ENCODE data around the gene FBXL4.
"Not testable (repeated sequence)": the region's sequence is repeated elsewhere in the genome, so short reads cannot be mapped to it uniquely, and the experiment has no call there.

FBXL4 gene

DNA sequence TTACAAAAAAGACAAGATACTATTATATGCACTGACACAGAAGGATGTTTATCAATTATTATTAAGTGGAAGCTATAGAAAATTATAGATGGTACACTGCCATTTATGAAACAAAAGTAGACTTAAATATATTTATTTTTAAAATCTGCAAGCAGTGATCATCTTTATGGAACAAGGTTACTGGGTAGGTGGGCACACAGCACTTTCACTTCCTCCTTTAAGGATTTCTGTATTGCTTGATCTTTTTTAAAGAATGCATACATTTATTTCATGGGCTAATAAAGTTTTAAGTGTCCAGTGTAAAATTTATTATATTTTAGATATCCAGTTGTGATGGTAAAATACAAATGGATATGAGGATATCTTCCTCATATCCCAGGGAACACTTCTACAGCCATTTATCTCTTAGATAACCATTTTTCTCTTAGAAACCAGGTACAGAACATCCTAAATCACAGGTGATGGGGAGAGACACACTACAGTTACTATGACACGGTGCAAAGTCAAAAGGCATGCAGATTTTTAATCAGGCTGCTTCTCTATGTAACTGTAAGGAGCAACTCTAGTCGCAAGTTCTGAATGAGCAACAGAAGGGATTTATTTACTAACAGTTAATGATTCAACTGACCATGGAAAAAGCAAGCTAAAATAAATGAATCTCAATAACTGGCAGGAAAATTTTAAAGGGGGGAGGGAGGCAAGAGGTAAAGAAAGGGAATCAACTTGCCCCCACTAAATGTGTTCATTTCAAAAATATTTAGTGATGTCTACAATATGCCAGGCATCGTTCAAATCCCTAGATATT lies 2.2 kb downstream of the FBXL4 start:
- no peak for DNase-seq

DNA sequence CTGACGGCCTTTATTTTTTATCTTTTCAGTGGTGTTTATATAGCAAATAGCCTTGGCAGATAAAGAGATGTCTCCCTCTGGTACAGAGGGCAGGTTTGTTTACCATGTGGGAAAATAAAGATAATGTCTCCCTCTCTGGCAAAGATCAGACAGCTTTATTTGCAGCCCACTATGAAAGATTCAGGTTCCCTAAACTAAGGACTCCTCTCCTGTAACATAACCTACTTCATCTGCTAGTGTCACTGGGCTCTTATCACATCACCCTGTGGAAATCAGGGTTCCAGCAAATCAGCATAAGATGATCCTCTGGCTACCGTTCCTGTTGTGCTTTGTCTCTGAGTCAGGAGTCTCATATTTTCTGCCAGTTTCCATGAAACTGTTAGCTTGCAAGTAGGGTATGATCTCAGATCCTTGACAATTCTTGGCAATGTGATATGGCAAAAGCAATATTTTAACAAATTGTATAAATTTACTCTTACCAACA lies 3.1 kb downstream of the FBXL4 start:
- DNase-seq, result no peak

DNA sequence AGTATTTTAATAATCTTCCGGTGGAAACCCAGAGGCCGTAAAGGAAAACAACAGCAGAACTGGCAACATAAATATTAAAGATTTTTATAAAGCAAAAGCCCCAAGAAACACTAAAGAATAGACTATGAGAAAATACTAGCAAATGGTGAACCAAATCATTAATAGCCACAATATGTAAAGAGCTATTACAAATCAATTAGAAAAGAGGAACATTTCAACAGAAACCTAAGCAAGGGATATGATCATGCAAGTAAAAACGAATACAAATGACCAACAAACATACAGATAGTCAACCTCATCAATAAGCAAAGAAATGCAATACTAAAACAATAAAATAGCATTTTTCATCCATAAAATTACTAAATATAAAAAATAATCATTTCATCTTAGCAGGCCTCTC lies 3.6 kb downstream of the FBXL4 start:
- DNase-seq, result no peak

DNA sequence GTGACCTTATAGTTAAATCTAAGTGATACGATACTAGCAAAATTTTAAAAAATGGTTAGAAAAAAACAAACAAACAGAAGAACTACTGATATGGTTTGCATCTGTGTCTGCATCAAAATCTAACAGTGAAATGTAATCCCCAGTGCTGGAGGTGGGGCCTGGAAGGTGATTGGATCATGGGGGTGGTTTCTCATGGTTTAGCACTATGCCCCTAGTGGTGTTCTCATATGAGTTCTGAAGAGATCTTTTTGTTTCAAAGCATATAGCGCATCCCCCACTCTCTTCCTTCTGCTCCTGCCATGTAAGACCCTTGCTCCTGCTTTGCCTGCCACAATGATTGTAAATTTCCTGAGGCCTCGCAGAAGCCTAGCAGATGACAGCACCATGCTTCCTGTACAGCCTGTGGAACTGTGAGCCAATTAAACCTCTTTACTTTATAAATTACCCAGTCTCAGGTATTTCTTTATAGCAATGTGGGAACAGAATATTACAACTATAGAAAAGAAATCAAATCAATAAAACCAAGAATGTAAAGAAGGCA lies 5.4 kb downstream of the FBXL4 start:
- no peak for DNase-seq

DNA sequence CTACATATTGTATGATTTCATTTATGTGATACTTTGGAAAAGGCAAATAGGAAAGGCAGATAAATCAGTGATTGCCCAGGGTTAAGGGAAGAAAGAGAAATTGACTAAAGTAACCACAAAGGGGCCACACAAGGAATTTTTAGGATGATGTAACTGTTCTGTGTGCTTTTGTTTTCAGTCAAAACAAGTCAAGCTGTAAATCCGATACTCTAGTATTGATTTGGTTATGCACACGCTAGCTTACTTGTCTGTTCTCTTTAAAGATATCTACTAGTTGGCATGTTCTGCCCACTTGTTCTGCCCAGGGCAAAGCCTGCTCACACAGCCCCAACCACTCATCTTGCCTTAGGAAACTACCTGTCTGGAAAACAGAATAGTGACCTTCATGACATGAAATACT lies 6.4 kb downstream of the FBXL4 start:
- peak; percentile 15 for DNase-seq

DNA sequence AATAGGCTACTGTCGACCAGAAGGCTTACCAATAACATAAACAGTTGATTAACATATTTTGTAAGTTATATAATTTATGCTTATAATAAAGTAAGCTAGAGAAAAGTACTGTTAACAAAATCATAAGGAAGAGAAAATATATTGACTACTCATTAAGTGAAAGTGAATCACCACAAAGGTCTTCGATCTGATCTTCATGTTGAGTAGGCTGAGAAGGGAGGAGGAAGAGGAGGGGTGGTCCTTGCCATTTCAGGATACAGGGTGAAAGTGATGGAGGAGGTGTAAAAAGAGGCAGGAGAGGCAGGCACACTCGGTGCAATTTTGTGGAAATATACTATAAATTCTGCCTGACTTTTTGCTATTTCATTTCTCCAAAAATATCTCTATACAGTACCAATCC lies 10.4 kb downstream of the FBXL4 start:
- peak; percentile 13 for DNase-seq

DNA sequence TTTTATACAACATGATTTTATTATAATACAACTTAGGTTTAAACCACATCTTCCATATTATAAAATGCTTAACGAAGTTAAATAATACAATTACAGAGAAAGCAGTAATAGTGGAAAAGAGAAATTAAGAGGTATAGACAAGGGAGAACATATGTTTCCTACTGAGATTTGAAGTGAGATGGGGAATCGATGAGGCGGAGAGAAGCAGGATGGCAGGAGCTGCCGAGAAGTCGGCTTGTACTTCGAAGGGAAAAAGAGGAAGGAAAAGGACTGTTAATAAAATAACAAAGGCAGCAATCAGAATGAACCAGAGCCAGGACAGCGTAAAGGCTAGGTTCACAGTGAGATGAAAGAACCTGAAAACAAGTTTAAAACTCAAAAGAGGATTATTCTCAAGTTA lies 15.4 kb downstream of the FBXL4 start:
- no peak for DNase-seq

DNA sequence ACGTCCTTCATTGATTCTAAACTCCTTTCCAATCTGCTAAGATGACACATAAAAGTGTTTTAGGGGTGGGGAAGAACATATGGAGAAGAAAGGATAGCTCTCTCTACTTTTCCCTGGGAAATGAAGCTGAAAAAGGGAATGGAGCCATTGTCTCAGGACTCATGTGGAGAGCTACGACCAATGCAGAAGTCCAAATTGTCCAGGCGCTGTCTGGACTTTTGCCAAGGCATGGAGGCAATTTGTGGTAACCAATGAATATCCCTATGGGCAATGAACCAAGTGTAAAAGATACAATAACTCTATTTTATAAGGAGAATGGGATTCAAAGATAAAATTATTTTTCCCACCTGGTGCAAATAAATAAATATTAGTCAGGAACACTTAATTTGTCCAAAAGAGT lies 16.1 kb downstream of the FBXL4 start:
- no peak for DNase-seq

DNA sequence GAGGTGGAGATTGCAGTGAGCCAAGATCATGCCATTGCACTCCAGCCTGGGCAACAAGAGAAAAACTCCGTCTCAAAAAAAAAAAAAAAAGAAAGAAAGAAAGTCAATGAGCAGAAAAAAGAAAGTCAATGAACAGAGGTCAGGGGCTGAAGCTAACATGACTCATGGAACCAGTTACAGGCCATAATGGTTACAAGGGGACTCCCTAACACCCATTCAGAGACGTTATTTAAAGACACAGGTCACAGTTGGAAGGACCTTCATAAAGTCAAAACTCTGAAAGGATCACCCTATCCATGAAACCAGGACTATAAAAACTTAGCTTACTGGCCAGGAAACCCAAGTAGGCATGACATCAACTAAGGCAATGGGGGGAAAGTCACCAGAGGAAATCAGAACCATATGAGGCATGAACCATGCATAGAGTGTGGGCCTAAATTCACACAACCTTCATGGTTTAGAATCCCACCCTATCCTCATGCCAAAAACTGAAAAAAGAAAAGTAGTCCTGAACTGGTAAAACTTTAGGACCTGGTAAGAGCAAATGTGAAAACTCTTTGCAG lies 18.2 kb downstream of the FBXL4 start:
- no peak for DNase-seq

DNA sequence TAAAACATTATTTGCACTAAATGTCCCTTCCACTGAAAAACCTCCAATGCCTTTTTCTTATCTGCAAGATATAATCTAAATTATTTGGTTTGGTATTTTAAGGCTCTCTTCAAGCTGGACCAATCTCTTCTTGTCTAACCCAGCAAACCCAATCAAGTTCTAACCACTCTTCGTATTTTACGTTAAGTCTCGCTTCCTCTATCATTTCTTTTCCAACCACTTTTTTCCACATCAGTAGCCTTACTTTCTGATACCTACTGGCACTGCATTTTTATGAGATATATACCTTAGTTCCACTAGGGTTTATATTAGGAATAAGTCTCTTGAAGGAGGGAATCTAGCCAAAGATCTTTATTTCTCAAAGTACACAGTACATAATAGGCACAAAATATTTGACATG lies 19.1 kb downstream of the FBXL4 start:
- DNase-seq, result no peak

DNA sequence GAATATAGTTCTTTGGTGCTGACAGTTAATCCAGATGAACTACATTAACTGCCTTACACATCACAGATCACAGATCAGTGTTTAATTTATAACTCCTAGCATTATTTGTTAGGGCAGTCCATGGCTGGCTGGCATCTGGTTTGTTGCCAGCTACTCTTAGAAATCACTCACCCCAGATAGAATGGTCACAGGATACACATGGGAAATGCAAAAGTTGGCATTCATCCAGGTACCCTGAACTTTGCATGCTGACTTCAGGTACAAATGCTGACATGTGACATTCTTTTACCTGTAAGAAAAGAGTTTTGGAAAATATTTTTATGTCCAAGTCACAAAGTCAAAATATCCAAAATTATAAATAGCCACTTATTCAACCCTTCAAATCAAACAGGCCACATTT lies 20.2 kb downstream of the FBXL4 start:
- no peak for DNase-seq

DNA sequence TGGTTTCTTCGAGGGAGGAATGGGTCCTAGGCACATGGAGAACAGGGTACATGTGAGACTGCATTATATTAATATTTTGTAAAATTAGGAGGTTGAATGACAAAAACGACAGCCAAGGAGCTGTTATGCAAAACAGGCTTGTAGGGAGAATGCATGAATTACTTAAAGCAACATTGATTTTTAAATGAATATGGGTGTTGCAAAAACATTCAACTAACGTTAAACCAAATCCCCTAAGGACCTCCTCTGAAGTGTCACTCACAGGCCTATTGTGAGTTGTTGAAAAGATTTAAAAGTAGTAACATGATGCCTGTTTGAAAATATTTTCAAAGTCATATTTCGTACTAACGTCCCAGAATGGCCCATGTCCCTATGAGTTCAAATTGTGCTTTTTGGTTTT lies 21.9 kb downstream of the FBXL4 start:
- DNase-seq, result no peak

DNA sequence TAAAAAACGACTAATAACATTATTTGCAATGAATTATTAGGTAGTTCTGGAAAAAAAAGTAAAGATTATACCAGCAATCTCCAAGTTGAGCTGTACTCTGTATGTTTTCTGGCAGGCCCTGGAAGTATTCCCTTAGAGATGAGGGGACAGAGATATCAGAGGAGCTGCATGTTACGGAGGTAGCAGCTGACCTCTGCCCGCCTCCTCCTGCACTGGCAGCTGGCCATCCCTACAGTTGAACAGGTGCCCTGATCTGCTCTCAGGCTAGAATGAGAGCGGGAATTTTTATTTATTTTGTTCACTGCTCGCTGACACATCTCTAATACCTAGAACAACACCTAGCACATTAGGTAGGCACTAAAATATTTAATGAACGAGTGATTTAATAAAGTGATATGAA lies 23.1 kb downstream of the FBXL4 start:
- DNase-seq, result no peak

DNA sequence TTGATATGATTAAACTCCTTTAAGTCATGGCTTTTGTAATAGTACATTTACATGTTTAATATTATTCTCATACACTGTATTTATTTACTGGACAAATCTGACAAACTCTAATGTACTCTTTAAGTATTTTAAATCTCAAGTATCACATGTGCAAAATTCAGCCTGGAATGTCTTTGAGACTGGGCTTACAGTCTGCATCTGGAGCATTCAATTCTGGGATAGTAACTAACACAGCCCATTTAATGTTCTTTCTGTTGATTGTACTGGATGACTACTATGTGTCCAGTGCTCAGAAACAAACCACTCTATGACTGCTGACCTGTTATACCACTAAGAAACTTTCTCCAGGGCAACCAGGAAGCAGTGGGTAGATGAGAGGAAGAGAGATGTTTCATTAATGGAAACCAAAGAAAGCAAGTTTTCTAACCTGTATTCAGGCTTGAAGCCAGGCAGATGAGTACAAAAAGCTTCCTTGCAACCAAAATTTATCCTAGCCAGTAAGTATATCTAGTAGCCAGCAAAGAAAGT lies 26.8 kb downstream of the FBXL4 start:
- no peak for DNase-seq

DNA sequence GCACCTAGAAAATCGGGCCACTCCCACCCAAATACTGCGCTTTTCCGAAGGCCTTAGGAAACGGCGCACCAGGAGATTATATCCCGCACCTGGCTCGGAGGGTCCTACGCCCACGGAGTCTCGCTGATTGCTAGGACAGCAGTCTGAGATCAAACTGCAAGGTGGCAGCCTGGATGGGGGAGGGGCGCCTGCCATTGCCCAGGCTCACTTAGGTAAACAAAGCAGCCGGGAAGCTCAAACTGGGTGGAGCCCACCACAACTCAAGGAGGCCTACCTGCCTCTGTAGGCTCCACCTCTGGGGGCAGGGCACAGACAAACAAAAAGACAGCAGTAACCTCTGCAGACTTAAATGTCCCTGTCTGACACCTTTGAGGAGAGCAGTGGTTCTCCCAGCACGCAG lies 36.8 kb downstream of the FBXL4 start:
- not testable (repeated sequence) for DNase-seq

DNA sequence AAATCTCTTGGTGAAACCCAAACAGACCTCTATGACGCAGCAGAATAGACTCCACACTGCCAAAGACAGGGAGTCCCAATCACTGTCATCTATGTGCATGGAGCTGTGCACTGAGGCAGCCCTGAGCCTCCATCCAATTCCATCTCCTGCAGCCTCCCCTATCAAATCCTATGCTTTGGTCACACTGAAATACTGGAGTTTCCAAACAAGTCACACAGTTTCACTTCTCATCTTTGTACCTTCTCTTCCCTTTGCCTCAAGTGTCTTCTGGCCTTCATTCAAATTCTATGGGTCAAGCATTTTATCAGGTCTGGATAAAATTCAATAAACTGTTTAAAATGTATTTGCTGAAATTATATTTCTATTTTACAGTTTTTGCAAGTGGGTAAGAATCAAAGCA lies 38.5 kb downstream of the FBXL4 start:
- DNase-seq, result no peak

DNA sequence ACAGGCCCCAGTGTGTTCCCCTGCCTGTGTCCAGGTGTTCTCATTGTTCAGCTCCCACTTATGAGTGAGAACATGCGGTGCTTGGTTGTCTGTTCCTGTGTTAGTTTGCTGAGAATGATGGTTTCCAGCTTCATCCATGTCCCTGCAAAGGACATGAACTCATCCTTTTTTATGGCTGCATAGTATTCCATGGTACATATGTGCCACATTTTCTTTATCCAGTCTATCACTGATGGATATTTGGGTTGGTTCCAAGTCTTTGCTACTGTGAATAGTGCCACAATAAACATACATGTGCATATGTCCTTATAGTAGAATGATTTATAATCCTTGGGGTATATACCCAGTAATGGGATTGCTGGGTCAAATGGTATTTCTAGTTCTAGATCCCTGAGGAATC lies 41.4 kb downstream of the FBXL4 start:
- DNase-seq, result not testable (repeated sequence)

DNA sequence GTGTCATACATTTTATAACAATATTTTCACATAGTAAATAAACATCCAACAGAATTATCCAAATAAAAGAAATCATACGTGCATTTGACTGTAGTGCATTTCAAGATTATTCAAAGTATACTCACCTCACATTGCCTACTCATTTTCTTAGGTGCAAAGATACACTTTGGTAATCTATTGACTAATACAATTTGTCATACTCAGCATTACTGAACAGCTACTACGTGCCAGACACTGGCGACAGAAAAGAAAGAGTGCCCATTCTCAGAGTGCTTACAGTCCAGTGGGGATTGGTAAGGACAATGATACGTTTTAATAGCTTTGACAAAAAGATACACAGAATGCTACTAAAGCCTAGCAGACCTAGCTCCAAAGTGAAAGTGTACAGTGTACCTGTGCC lies 42.0 kb downstream of the FBXL4 start:
- DNase-seq, result no peak

DNA sequence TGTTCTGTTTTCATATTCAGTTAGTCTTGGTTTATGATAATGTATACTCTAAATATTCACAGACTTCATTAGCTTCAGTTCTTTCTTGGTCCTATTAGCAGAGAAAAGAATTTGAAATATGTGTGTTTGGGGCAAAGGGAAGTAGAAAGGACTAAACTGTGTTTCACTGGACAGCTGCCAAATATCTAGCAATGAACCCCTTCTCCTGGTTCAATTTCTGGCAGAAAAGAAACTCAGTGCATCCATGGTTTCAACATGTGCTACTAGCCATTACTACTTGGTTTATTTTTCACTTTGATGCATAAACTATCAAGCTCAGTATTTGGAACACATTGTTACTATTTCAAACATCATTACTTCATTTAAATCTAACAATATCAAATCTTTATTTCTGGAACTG lies 43.6 kb downstream of the FBXL4 start:
- DNase-seq, result no peak

DNA sequence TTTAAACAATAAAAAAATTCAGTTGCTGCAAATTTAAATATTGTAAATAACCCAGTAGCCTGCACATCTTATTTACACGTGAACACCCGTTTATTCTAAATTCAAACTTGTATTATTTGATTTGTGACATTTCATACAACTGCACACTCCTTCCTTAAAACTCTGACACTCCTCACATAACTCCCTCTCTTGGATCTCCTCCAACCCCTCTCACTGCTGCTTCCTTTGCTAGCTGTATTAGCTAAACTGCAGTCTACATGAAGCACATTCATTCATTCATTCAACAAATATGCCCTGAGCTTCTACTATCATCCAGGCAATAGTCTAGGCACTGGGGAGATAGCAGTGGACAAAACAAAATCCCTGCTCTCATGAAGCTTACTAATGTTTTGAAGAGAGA lies 47.0 kb downstream of the FBXL4 start:
- DNase-seq, result no peak

DNA sequence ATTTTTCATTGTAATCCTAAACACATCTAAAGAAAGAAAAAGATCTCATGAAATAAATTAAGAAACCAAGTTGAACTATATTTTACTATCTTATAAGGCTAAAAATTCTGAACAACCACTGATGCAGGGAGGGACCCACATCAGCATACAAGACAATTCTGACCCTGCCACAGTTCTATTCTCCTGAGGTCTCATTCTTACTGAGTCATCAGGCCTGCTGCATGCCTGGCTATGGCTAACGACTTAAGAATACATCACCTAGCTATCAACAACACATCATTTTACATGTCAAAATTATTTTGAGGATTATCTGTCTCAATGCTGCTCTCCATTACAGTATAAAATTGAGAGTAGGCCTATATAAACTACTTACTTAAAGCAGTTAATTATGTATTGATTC lies 52.9 kb downstream of the FBXL4 start:
- DNase-seq, result no peak

DNA sequence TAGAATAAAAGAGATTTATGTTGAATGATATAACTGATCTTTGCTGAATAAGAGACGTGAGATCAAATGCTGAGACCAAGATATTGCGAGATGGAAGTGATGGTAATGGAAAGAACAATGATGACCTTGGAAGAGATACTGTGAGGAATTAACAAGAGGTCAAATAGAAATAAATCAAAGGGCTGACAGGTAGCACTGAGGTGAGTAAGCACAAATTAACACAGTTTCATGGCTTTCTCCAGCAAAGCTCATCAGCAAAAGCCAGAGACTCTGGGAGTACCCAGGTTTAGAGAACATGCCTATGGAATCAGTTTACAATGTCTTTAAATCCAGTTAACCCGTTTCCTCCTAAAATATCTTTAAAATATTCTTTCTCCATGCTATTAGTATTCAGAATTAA lies 60.1 kb downstream of the FBXL4 start:
- no peak for DNase-seq

DNA sequence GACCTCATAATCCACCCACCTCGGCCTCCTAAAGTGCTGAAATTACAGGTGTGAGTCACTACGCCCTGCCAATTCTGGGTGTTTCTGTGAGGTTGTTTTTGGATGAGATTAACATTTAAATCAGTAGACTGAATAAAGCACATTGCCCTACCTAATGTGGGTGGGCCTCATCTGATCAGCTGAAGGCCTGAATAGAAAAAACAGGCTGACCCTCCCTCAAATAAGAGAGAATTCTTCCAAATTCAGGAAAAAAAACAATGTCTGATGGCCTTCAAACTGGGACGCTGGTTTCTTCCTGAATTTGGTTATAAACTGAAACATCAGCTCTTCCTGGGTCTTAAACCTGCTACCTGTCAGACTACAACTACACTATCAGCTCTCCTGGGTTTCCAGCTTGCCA lies 62.4 kb downstream of the FBXL4 start:
- DNase-seq, result no peak

DNA sequence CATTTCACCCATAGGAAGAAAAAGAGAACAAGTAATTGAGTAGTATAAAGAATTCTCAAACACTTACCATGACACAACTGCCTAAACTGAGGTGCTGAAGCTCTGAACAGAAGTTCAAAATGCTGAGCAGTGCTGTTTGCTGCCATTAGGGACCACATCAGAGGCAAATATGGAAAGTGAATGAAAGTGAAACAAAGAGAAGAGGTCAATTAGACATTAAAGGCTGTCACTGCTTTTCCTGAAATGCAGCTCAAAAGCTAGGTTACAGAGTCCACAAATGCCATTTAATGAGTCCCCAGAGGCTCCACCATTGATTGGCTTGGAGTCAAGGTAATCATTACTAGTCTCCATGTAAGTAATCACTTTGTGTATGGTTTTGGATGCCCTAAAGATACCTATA lies 67.3 kb downstream of the FBXL4 start:
- peak; percentile 8 for DNase-seq

All from activated CD4-positive, alpha-beta T cell treated with anti-CD3 and anti-CD28 coated beads, Interleukin-10, Interleukin-2, amounts not matched to agents 100 ng/mL and 50 ng/mL, durations not matched to agents 16 hours and 8 hours (primary cell).